AG10803 (cell line): ENCODE measurements around the gene KCNK6.

ENCODE experiments used
- DNase-seq: peaks from one replicate; pipeline ENCODE4 v3.0.0; 2010; ENCODE audit warnings: low read depth
- H3K4me3 ChIP-seq: 2 replicates; pipeline ENCODE4 v1.5.1; 2011; ENCODE audit warnings: mild to moderate bottlenecking, low read length, control low read depth
- CTCF ChIP-seq: conservative IDR thresholded peaks from 2 replicates; pipeline ENCODE4 v1.5.1; 2011; ENCODE audit warnings: mild to moderate bottlenecking, low read length, control low read depth, inconsistent platforms

Gene KCNK6

GRCh38 chr19:38285567-38285966 lies 34.1 kb upstream of the KCNK6 start:
- TF ChIP-seq CTCF = no peak
- H3K4me3 ChIP-seq = no peak overlapping the region
- DNase-seq = peak; percentile 51

- no peak for DNase-seq
- TF ChIP-seq CTCF = no peak
- H3K4me3 ChIP-seq = no peak overlapping the region
Measured at GRCh38 chr19:38287604-38288003, 32.0 kb upstream of the KCNK6 start.

- no peak for DNase-seq
- TF ChIP-seq CTCF = no peak
- H3K4me3 ChIP-seq = no peak overlapping the region
Measured at GRCh38 chr19:38288123-38288855, 31.4 kb upstream of the KCNK6 start.

GRCh38 chr19:38289955-38290354 lies 29.7 kb upstream of the KCNK6 start:
- TF ChIP-seq CTCF = no peak
- H3K4me3 ChIP-seq = no peak overlapping the region
- no peak for DNase-seq

GRCh38 chr19:38290631-38291147 lies 29.0 kb upstream of the KCNK6 start:
- peak; percentile 91 for DNase-seq
- no peak for TF ChIP-seq CTCF
- no peak overlapping the region for H3K4me3 ChIP-seq

GRCh38 chr19:38291855-38292254 lies 27.8 kb upstream of the KCNK6 start:
- no peak for DNase-seq
- H3K4me3 ChIP-seq = no peak overlapping the region
- no peak for TF ChIP-seq CTCF

- no peak for TF ChIP-seq CTCF
Measured at GRCh38 chr19:38293281-38293680, 26.4 kb upstream of the KCNK6 start.

More at GRCh38 chr19:38293281-38293680, 26.4 kb upstream of the KCNK6 start:
- no peak overlapping the region for H3K4me3 ChIP-seq
- DNase-seq = no peak
